H9 (cell line): Measurements from ENCODE around the gene ATXN7. TPM values are rescaled to one million over a fixed set of nuclear protein-coding genes. Genes with fewer than 3 reads are reported as not detected.

Source experiments
- DNase-seq: peaks from one replicate; pipeline ENCODE4 v3.0.0-alpha.2; 2017
- H2AFZ ChIP-seq: one replicate; pipeline ENCODE4 v1.6.1; 2013; ENCODE audit warnings: mild to moderate bottlenecking, low read length, control low read depth, moderate library complexity
- H2AK5ac ChIP-seq: 2 replicates; pipeline ENCODE4 v1.6.1; 2013; ENCODE audit warnings: low read length, control low read depth, mixed read lengths; ENCODE audit not compliant: insufficient read length
- H2BK120ac ChIP-seq: one replicate; pipeline ENCODE4 v1.6.1; 2013; ENCODE audit warnings: low read depth, mild to moderate bottlenecking, low read length, control low read depth, inconsistent platforms; ENCODE audit not compliant: poor library complexity, severe bottlenecking
- H2BK12ac ChIP-seq: 2 replicates; pipeline ENCODE4 v1.6.1; 2013; ENCODE audit warnings: low read length, control low read depth, mixed read lengths, low read depth; ENCODE audit not compliant: insufficient read length
- H2BK15ac ChIP-seq: 2 replicates; pipeline ENCODE4 v1.6.1; 2013; ENCODE audit warnings: low read depth, low read length, control low read depth
- H2BK20ac ChIP-seq: one replicate; pipeline ENCODE4 v1.6.1; 2013; ENCODE audit warnings: low read depth, mild to moderate bottlenecking, low read length, control low read depth, inconsistent platforms; ENCODE audit not compliant: poor library complexity, severe bottlenecking
- H2BK5ac ChIP-seq: 2 replicates; pipeline ENCODE4 v1.6.1; 2013; ENCODE audit warnings: low read length, control low read depth, mixed read lengths; ENCODE audit not compliant: insufficient read length
- H3K14ac ChIP-seq: 2 replicates; pipeline ENCODE4 v1.6.1; 2013; ENCODE audit warnings: low read length, control low read depth; ENCODE audit not compliant: insufficient read depth
- H3K18ac ChIP-seq: 2 replicates; pipeline ENCODE4 v1.6.1; 2013; ENCODE audit warnings: low read depth, mild to moderate bottlenecking, mixed read lengths, low read length, control low read depth; ENCODE audit not compliant: insufficient read length
- H3K23ac ChIP-seq: 2 replicates; pipeline ENCODE4 v1.6.1; 2013; ENCODE audit warnings: low read length, control low read depth, mixed read lengths, low read depth; ENCODE audit not compliant: insufficient read length
- H3K23me2 ChIP-seq: 2 replicates; pipeline ENCODE4 v1.6.1; 2013; ENCODE audit warnings: low read depth, mild to moderate bottlenecking, mixed read lengths, low read length, control low read depth; ENCODE audit not compliant: insufficient read length, poor library complexity, severe bottlenecking
- H3K27ac ChIP-seq: 2 replicates; pipeline ENCODE4 v1.5.1; 2013; ENCODE audit warnings: low read length, control low read depth, mixed read lengths, low read depth; ENCODE audit not compliant: insufficient read length
- H3K27me3 ChIP-seq: 2 replicates; pipeline ENCODE4 v1.6.1; 2013; ENCODE audit warnings: low read length, control low read depth, inconsistent platforms; ENCODE audit not compliant: insufficient read depth
- H3K4ac ChIP-seq: 2 replicates; pipeline ENCODE4 v1.6.1; 2013; ENCODE audit warnings: low read depth, mild to moderate bottlenecking, control low read depth, inconsistent platforms, low read length, moderate library complexity
- H3K4me1 ChIP-seq: 2 replicates; pipeline ENCODE4 v1.6.1; 2013; ENCODE audit warnings: low read length, control low read depth, inconsistent platforms; ENCODE audit not compliant: insufficient read depth
- H3K4me2 ChIP-seq: 2 replicates; pipeline ENCODE4 v1.6.1; 2013; ENCODE audit warnings: low read length, control low read depth, mixed read lengths; ENCODE audit not compliant: insufficient read length, insufficient read depth
- H3K56ac ChIP-seq: 2 replicates; pipeline ENCODE4 v1.6.1; 2013; ENCODE audit warnings: low read depth, mild to moderate bottlenecking, mixed read lengths, low read length, control low read depth; ENCODE audit not compliant: insufficient read length
- H3K79me1 ChIP-seq: 2 replicates; pipeline ENCODE4 v1.6.1; 2013; ENCODE audit warnings: low read depth, mild to moderate bottlenecking, moderate library complexity, low read length, control low read depth, inconsistent platforms; ENCODE audit not compliant: insufficient read depth, poor library complexity, severe bottlenecking
- H3K79me2 ChIP-seq: 2 replicates; pipeline ENCODE4 v1.6.1; 2013; ENCODE audit warnings: low read length, control low read depth, inconsistent platforms; ENCODE audit not compliant: insufficient read depth
- H3K9ac ChIP-seq: 2 replicates; pipeline ENCODE4 v1.6.1; 2013; ENCODE audit warnings: low read length, control low read depth, mixed read lengths; ENCODE audit not compliant: insufficient read length; ENCODE audit errors: extremely low read depth
- H3K9me3 ChIP-seq: one replicate; pipeline ENCODE4 v1.6.1; 2013; ENCODE audit warnings: low read depth, low read length, inconsistent platforms; ENCODE audit not compliant: control insufficient read depth
- H3T11ph ChIP-seq: one replicate; pipeline ENCODE4 v1.6.1; 2013; ENCODE audit warnings: mild to moderate bottlenecking, low read length, control low read depth, inconsistent platforms
- H4K20me1 ChIP-seq: one replicate; pipeline ENCODE4 v1.6.1; 2013; ENCODE audit not compliant: control insufficient read depth, insufficient read length, insufficient read depth
- H4K5ac ChIP-seq: 2 replicates; pipeline ENCODE4 v1.6.1; 2013; ENCODE audit warnings: low read depth, mild to moderate bottlenecking, mixed read lengths, low read length, control low read depth; ENCODE audit not compliant: insufficient read length
- H4K8ac ChIP-seq: replicated peaks from 2 replicates; pipeline ENCODE4 v1.6.1; 2013; ENCODE audit warnings: low read length, control low read depth, mixed read lengths, low read depth; ENCODE audit not compliant: insufficient read length
- H4K91ac ChIP-seq: 2 replicates; pipeline ENCODE4 v1.6.1; 2013; ENCODE audit warnings: low read depth, mild to moderate bottlenecking, moderate library complexity, mixed read lengths, low read length, control low read depth; ENCODE audit not compliant: insufficient read length
- H3K27ac Mint-ChIP-seq, 3 experiments: 2 replicates in 2 of 3; 3 replicates in 1 of 3; pipeline ENCODE4 v1.8.0; 2020 to 2021; ENCODE audit warnings: mixed read lengths in 3 of 3, mild to moderate bottlenecking in 1 of 3, moderate library complexity in 1 of 3
- H3K27me3 Mint-ChIP-seq: 2 replicates; pipeline ENCODE4 v1.8.0; 2021; ENCODE audit warnings: low read depth, mild to moderate bottlenecking, moderate library complexity, mixed read lengths
- H3K36me3 Mint-ChIP-seq, 3 experiments: 2 replicates in 2 of 3; 3 replicates in 1 of 3; pipeline ENCODE4 v1.8.0; 2020 to 2021; ENCODE audit warnings: low read depth in 3 of 3, mixed read lengths in 3 of 3; ENCODE audit not compliant: insufficient read depth in 1 of 3
- H3K4me1 Mint-ChIP-seq, 2 experiments: 2 replicates each; pipeline ENCODE4 v1.8.0; 2020; ENCODE audit warnings: mixed read lengths in 2 of 2
- H3K4me3 Mint-ChIP-seq, 2 experiments: 2 replicates in 1 of 2; 3 replicates in 1 of 2; pipeline ENCODE4 v1.8.0; 2020 to 2021; ENCODE audit warnings: mild to moderate bottlenecking in 2 of 2, mixed read lengths in 2 of 2, moderate library complexity in 1 of 2
- H3K9me3 Mint-ChIP-seq, 2 experiments: 2 replicates in 1 of 2; 3 replicates in 1 of 2; pipeline ENCODE4 v1.8.0; 2020; ENCODE audit warnings: mild to moderate bottlenecking in 2 of 2, mixed read lengths in 2 of 2, moderate library complexity in 1 of 2
- CTCF ChIP-seq: fragments of 200-600 bp; sonication (generic); conservative IDR thresholded peaks from 3 replicates; pipeline ENCODE4 v1.8.0; 2021; ENCODE audit warnings: antibody characterized with exemption, mild to moderate bottlenecking
- WGBS: extraction: QIAGEN DNeasy Blood & Tissue Kit; methylation state at CpG from one replicate; pipeline ENCODE4 v1.1.7; 2013; ENCODE audit warnings: missing lambda C conversion rate, low lambda C conversion rate, mixed read lengths; ENCODE audit not compliant: insufficient read length; ENCODE audit errors: extremely low coverage; 5-methylcytosine and 5-hydroxymethylcytosine counted together
- total RNA-seq: library from RNA; stranded (reverse); gene quantifications from 2 replicates; pipeline ENCODE4 v1.2.1, GENCODE V29; 2021

The ATXN7 gene
- total RNA-seq, 1 experiment from 2014 or later: 21.5 TPM

- H3K9me3 Mint-ChIP-seq: no peaks in the 10 kb centered on the region
- Histone ChIP-seq H3K23ac (no peak overlapping the region), H3K18ac (no peak overlapping the region), H3K4me1 (no peaks in the 10 kb centered on the region), H3K79me1 (no peaks in the 10 kb centered on the region), H3K14ac (no peak overlapping the region), H3K56ac (no peak overlapping the region), H2BK20ac (no peak overlapping the region), H2AK5ac (no peak overlapping the region), H3K9ac (no peak overlapping the region), H3K9me3 (no peaks in the 10 kb centered on the region), H2BK120ac (no peak overlapping the region), H3K4me2 (no peak overlapping the region), H3K27me3 (no peaks in the 10 kb centered on the region), H4K8ac (no peak overlapping the region), H3T11ph (no peak overlapping the region), H2AFZ (no peak overlapping the region), H3K4ac (no peak overlapping the region), H4K91ac (no peak overlapping the region), H3K23me2 (no peaks in the 10 kb centered on the region), H4K20me1 (no peaks in the 10 kb centered on the region), H2BK15ac (no peak overlapping the region), H2BK12ac (no peak overlapping the region), H3K27ac (no peak overlapping the region), H2BK5ac (no peak overlapping the region), H4K5ac (no peak overlapping the region), H3K79me2 (no peaks in the 10 kb centered on the region)
- H3K27me3 Mint-ChIP-seq: no peaks in the 10 kb centered on the region
- H3K4me3 Mint-ChIP-seq: no peak overlapping the region
- no peak for TF ChIP-seq CTCF
- peaks cover 12 to 21% of the 10 kb centered on the region in 2 experiments for H3K4me1 Mint-ChIP-seq
- H3K27ac Mint-ChIP-seq: peak overlapping the region in 1 of 3 experiments; percentile 1; a peak in 3 of 7 replicates
- no peak for DNase-seq
- WGBS: no CpG with 5 or more reads among the region's 5 CpGs
- peaks cover 17 to 49% (median 28%) of the 10 kb centered on the region in 3 experiments; a peak in 6 of 7 replicates for H3K36me3 Mint-ChIP-seq
Observed at GRCh38 chr3:63995086-63995485, 131.4 kb downstream of the ATXN7 start.
